GM19240 (cell line): ENCODE data around the gene KHNYN.
"Not testable (repeated sequence)": the region's sequence is repeated elsewhere in the genome, so short reads cannot be mapped to it uniquely, and the experiment has no call there.

Experiments
- DNase-seq: peaks from one replicate; pipeline ENCODE4 v3.0.0; 2011; ENCODE audit warnings: low spot score; ENCODE audit not compliant: insufficient read length

Gene KHNYN

GRCh38 chr14:24429395-24430142, at the start of gene KHNYN, which contains the start of gene CBLN3:
Gene KHNYN, plus strand, starts transcription at chr14:24429954. Its CDS starts 777 bp downstream, at chr14:24430731.
Gene CBLN3, minus strand, starts transcription at chr14:24429668. Its CDS starts 614 bp downstream, at chr14:24429054.
- DNase-seq: peak; percentile 90

GRCh38 chr14:24381363-24382063, 48.2 kb upstream of the KHNYN start:
- DNase-seq: no peak

- no peak for DNase-seq
Observed at GRCh38 chr14:24382064-24382371, 47.7 kb upstream of the KHNYN start.

GRCh38 chr14:24384169-24384568, 45.6 kb upstream of the KHNYN start:
- no peak for DNase-seq

- no peak for DNase-seq
Observed at GRCh38 chr14:24385524-24385923, 44.2 kb upstream of the KHNYN start.

GRCh38 chr14:24387009-24387345, 42.8 kb upstream of the KHNYN start:
- no peak for DNase-seq

- not testable (repeated sequence) for DNase-seq
Observed at GRCh38 chr14:24387579-24387978, 42.2 kb upstream of the KHNYN start.

- DNase-seq: no peak
Observed at GRCh38 chr14:24388474-24389179, 41.1 kb upstream of the KHNYN start.

GRCh38 chr14:24389226-24389848, 40.4 kb upstream of the KHNYN start:
- no peak for DNase-seq

GRCh38 chr14:24390701-24391468, 38.9 kb upstream of the KHNYN start:
- no peak for DNase-seq

- no peak for DNase-seq
Observed at GRCh38 chr14:24392325-24393091, 37.2 kb upstream of the KHNYN start.

GRCh38 chr14:24394275-24394674, 35.5 kb upstream of the KHNYN start:
- DNase-seq: no peak

- DNase-seq: no peak
Observed at GRCh38 chr14:24395609-24396582, 33.9 kb upstream of the KHNYN start.

GRCh38 chr14:24397639-24398292, 32.0 kb upstream of the KHNYN start:
- DNase-seq: no peak

- DNase-seq: no peak
Observed at GRCh38 chr14:24398293-24398652, 31.5 kb upstream of the KHNYN start.

GRCh38 chr14:24398653-24399446, 30.9 kb upstream of the KHNYN start, which contains the start of gene NYNRIN:
Gene NYNRIN, plus strand, starts transcription at chr14:24399003. Its CDS starts 244 bp downstream, at chr14:24399247.
- DNase-seq: no peak

- DNase-seq: no peak
Observed at GRCh38 chr14:24399447-24399822, 30.3 kb upstream of the KHNYN start.
